ENCODE results near the gene EFS. TPM values are rescaled to one million over a fixed set of nuclear protein-coding genes. Genes with fewer than 3 reads are reported as not detected.

The EFS gene
- total and polyA plus RNA-seq, 2 of the 8 experiments (the other 6 are each of a cell fraction or from before 2014, with no cell fraction given): 27.8 to 28.6 TPM

DNA sequence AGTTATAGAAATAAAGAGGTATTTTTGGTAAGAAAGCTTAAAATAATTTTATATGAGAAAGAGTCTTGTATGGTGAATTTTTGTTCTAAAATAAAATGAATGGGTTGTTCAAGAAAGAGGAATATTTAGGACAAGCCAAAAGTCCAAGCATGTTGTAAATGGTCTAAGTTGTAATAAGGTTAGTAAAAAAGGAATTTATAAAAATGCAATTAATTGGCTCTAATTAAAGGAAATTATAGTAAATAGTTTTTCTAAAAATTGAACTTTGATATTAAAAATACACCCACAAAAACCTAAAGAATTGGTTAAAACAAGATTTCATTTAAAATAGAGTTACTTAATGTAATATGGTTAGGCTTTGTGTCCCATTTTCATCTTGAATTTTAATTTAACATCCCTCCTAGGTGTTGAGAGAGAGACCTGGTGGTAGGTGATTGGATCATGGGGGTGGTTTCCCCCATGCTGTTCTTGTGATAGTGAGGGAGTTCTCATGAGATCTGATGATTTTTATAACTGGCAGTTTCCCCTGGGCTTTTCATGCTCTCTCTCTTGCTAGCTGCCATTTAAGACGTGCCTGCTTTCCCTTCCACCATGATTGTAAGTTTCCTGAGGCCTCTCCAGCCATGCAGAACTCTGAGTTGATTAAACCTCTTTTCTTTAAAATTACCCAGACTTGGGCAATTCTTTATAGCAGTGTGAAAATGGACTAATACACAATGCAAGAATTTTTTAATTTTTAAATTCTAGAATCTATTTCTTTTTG lies 25.3 kb downstream of the EFS start:
- Histone ChIP-seq H3K56ac (replicated peaks; ENCODE audit: insufficient read length, low read depth, low read length) (no peak overlapping the region), H3K18ac (ENCODE audit: extremely low read depth, low read length) (no peak overlapping the region), H2BK20ac (ENCODE audit: low read length) (no peak overlapping the region), H3K4me3 (ENCODE audit: extremely low read depth in 1 of 4, insufficient read depth in 2 of 4, low read depth in 3 of 4, low read length in 4 of 4) (no peak overlapping the region), H3K9me3 (ENCODE audit: insufficient read depth in 2 of 2, low read depth in 1 of 2, low read length in 1 of 2) (peaks cover 5 to 30% of the 10 kb centered on the region in 2 experiments), H4K5ac (ENCODE audit: insufficient read length, low read depth, low read length) (no peak overlapping the region), H2BK12ac (ENCODE audit: low read depth, low read length) (no peak overlapping the region), H3K23me2 (ENCODE audit: low read depth, low read length) (no peaks in the 10 kb centered on the region), H2BK15ac (ENCODE audit: low read length) (no peak overlapping the region), H3K36me3 (ENCODE audit: control insufficient read depth in 2 of 4, insufficient read depth in 4 of 4, low read length in 3 of 4) (no peaks in the 10 kb centered on the region), H3K23ac (ENCODE audit: insufficient read length) (no peak overlapping the region), H4K91ac (replicated peaks; ENCODE audit: insufficient read length, low read length) (no peak overlapping the region), H2BK5ac (ENCODE audit: low read depth, low read length) (no peak overlapping the region), H2AK5ac (ENCODE audit: low read depth, low read length) (no peak overlapping the region), H4K20me1 (replicated peaks in 1 of 2; ENCODE audit: control insufficient read depth in 1 of 2, insufficient read depth in 2 of 2, low read length in 2 of 2) (no peaks in the 10 kb centered on the region), H3K4me1 (replicated peaks in 1 of 4; ENCODE audit: control insufficient read depth in 3 of 4, insufficient read depth in 4 of 4, low read length in 3 of 4) (no peaks in the 10 kb centered on the region), H3K4ac (replicated peaks; ENCODE audit: insufficient read length, low read depth, low read length) (no peak overlapping the region), H3K79me1 (ENCODE audit: low read depth, low read length) (no peaks in the 10 kb centered on the region), H3K27ac (ENCODE audit: low read depth, low read length) (no peak overlapping the region), H3K27me3 (replicated peaks in 1 of 4; ENCODE audit: control insufficient read depth in 3 of 4, extremely low read depth in 1 of 4, insufficient read depth in 3 of 4, low read length in 3 of 4) (no peaks in the 10 kb centered on the region), H4K8ac (ENCODE audit: extremely low read depth, insufficient read depth, low read length) (no peak overlapping the region), H3K4me2 (ENCODE audit: insufficient read depth in 1 of 2, low read depth in 2 of 2, low read length in 2 of 2) (no peak overlapping the region), H3K9ac (replicated peaks in 1 of 4; ENCODE audit: extremely low read depth in 1 of 4, low read depth in 3 of 4, low read length in 3 of 4) (no peak overlapping the region), H3K79me2 (ENCODE audit: control insufficient read depth in 1 of 2, insufficient read depth in 2 of 2, low read length in 2 of 2) (no peaks in the 10 kb centered on the region), H2BK120ac (replicated peaks; ENCODE audit: low read depth, low read length) (no peak overlapping the region), H2AFZ (ENCODE audit: low read length) (no peak overlapping the region), H3K14ac (ENCODE audit: insufficient read length) (no peak overlapping the region)
- FAIRE-seq (no peak), DNase-seq (ENCODE audit: low read depth in 1 of 2, low spot score in 2 of 2) (no peak)
- CTCF ChIA-PET (ENCODE audit: partially characterized antibody): interaction anchor here (0.8 to 2.7 kb wide), 5 partner anchors 9 to 102 kb away, joined by 3 to 10 read pairs (median 3); no protein-coding TSS in a partner anchor
- 80% methylated on average over 1 of the region's 1 CpG; no CpG with 5 or more reads in 1 of the 2 experiments for WGBS, 2 experiments (ENCODE audit: extremely low coverage in 1 of 2, insufficient coverage in 1 of 2, insufficient read length in 1 of 2, insufficient replicate concordance in 2 of 2, low coverage in 1 of 2, low lambda C conversion rate in 2 of 2, missing lambda C conversion rate in 1 of 2)
- POLR2A ChIA-PET (ENCODE audit: partially characterized antibody): no interaction called here
- TF ChIP-seq NANOG (IDR thresholded peaks at IDR 0.05; ENCODE audit: insufficient read depth, low read depth, low read length, poor library complexity, severe bottlenecking) (no peak), RFX5 (IDR thresholded peaks at IDR 0.05; ENCODE audit: borderline replicate concordance, low read depth, low read length) (no peak), BRCA1 (IDR thresholded peaks at IDR 0.05; ENCODE audit: low read depth, low read length) (no peak), TCF12 (IDR thresholded peaks at IDR 0.05; ENCODE audit: low read depth, low read length) (no peak), CTBP2 (IDR thresholded peaks at IDR 0.05; ENCODE audit: borderline replicate concordance, insufficient read depth, insufficient read length, low read length) (no peak), SIX5 (IDR thresholded peaks at IDR 0.05; ENCODE audit: low read depth, low read length) (no peak), FOSL1 (IDR thresholded peaks at IDR 0.05; ENCODE audit: insufficient read depth, low read depth, low read length) (no peak), CBX5 (IDR thresholded peaks at IDR 0.05; ENCODE audit: low read depth, low read length) (no peak), RAD21 (IDR thresholded peaks at IDR 0.05 in 1 of 2, conservative IDR thresholded peaks at IDR 0.05 in 1 of 2; ENCODE audit: low read depth in 2 of 2, low read length in 2 of 2) (no peak), CHD1 (IDR thresholded peaks at IDR 0.05; ENCODE audit: low read depth, low read length) (no peak), BCL11A (IDR thresholded peaks at IDR 0.05; ENCODE audit: low read depth in 2 of 2, low read length in 2 of 2) (no peak)
- TF ChIP-seq, protein P1, sequence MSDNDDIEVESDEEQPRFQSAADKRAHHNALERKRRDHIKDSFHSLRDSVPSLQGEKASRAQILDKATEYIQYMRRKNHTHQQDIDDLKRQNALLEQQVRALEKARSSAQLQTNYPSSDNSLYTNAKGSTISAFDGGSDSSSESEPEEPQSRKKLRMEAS (IDR thresholded peaks at IDR 0.05): no peak
